ENCODE data around the gene NELFCD. TPM values are rescaled to one million over a fixed set of nuclear protein-coding genes. Genes with fewer than 3 reads are reported as not detected.

Gene NELFCD
- total and polyA plus RNA-seq, 2 donors (not counting 1 experiment from before 2014, with no cell fraction given), result 80.2 to 107 TPM

- Histone ChIP-seq H3K4me1 (ENCODE audit: control insufficient read depth in 2 of 2, insufficient read depth in 2 of 2, low read length in 2 of 2) (peaks cover 21 to 39% of the 10 kb centered on the region in 2 donors), H3K36me3 (replicated peaks in 1 of 2; ENCODE audit: control extremely low read depth in 1 of 2, control insufficient read depth in 1 of 2, extremely low read depth in 1 of 2, insufficient read depth in 2 of 2, low read length in 1 of 2) (no peaks in the 10 kb centered on the region), H3K4me2 (replicated peaks; ENCODE audit: low read depth, low read length, poor library complexity, severe bottlenecking) (no peak overlapping the region), H3K4me3 (ENCODE audit: control extremely low read depth in 1 of 5, extremely low read depth in 1 of 5, insufficient read depth in 1 of 5, low read depth in 2 of 5, low read length in 4 of 5) (no peak overlapping the region), H4K20me1 (ENCODE audit: control insufficient read depth, insufficient read depth, low read length, poor library complexity, severe bottlenecking) (no peaks in the 10 kb centered on the region), H3K27me3 (replicated peaks in 1 of 4; ENCODE audit: control extremely low read depth in 1 of 4, control insufficient read depth in 3 of 4, insufficient read depth in 4 of 4, low read length in 3 of 4) (no peaks in the 10 kb centered on the region), H3K27ac (ENCODE audit: low read length in 2 of 2) (no peak overlapping the region), H2AFZ (ENCODE audit: insufficient read depth, low read depth, low read length, poor library complexity, severe bottlenecking) (no peak overlapping the region), H3K9me3 (ENCODE audit: control extremely low read depth in 1 of 3, control insufficient read depth in 2 of 3, insufficient read depth in 1 of 3, low read length in 2 of 3) (peaks cover 1 to 9% (median 7%) of the 10 kb centered on the region in 3 donors), H3K9ac (ENCODE audit: low read length) (no peak overlapping the region), H3K79me2 (ENCODE audit: control insufficient read depth, insufficient read depth, low read length) (peaks cover 28% of the 10 kb centered on the region)
- H3K27ac Mint-ChIP-seq, result peak overlapping the region; percentile 10
- 66% methylated on average over 6 of the region's 6 CpGs for WGBS (ENCODE audit: insufficient coverage)
- POLR2A ChIA-PET, result interaction anchor here (0.7 kb wide), 1 partner anchor 71 kb away, joined by 3 read pairs; no protein-coding TSS in a partner anchor
- H3K4me3 Mint-ChIP-seq, result peak overlapping the region; percentile 52
- H3K9me3 Mint-ChIP-seq (ENCODE audit: insufficient read depth), result no peaks in the 10 kb centered on the region
- ATAC-seq (ENCODE audit: low read depth) (no peak), DNase-seq (no peak)
- no peak for TF ChIP-seq CTCF (IDR thresholded peaks at IDR 0.05)
- TF ChIP-seq EZH2 (IDR thresholded peaks at IDR 0.05; ENCODE audit: borderline replicate concordance, insufficient read depth, low read depth, low read length, poor library complexity, severe bottlenecking), result no peak
- no peaks in the 10 kb centered on the region for H3K27me3 Mint-ChIP-seq
- CTCF ChIA-PET, result interaction anchor here (0.6 to 1.0 kb wide), 4 partner anchors 53 to 109 kb away, joined by 3 to 4 read pairs (median 4); partner anchors contain the start of gene ATP5F1E
- intact Hi-C loops (cut with micrococcal nuclease), result no loop called here
- peaks cover 36% of the 10 kb centered on the region for H3K4me1 Mint-ChIP-seq
Measured at GRCh38 chr20:58978351-58979190, 2.5 kb upstream of the NELFCD start.
